Amniotic stem cell (primary cell): ENCODE results near the gene SFMBT2.
"Not testable (repeated sequence)": the region's sequence is repeated elsewhere in the genome, so short reads cannot be mapped to it uniquely, and the experiment has no call there.

Source experiments
- DNase-seq: peaks from one replicate; lab custom pipeline; 2025; lab: John Stamatoyannopoulos, UW

Gene SFMBT2

GRCh38 chr10:7320072-7320471, 90.8 kb downstream of the SFMBT2 start:
- no peak for DNase-seq

- no peak for DNase-seq
Observed at GRCh38 chr10:7319632-7320031, 91.2 kb downstream of the SFMBT2 start.

- DNase-seq = no peak
Observed at GRCh38 chr10:7318836-7319235, 92.0 kb downstream of the SFMBT2 start.

GRCh38 chr10:7317786-7318446, 92.9 kb downstream of the SFMBT2 start:
- DNase-seq = no peak

- DNase-seq = no peak
Observed at GRCh38 chr10:7316839-7317238, 94.0 kb downstream of the SFMBT2 start.

- DNase-seq = no peak
Observed at GRCh38 chr10:7315906-7316305, 94.9 kb downstream of the SFMBT2 start.

- DNase-seq = no peak
Observed at GRCh38 chr10:7314170-7314569, 96.7 kb downstream of the SFMBT2 start.

- DNase-seq = no peak
Observed at GRCh38 chr10:7312488-7312857, 98.4 kb downstream of the SFMBT2 start.

- DNase-seq = not testable (repeated sequence)
Observed at GRCh38 chr10:7311850-7312487, 98.9 kb downstream of the SFMBT2 start.

GRCh38 chr10:7311218-7311849, 99.5 kb downstream of the SFMBT2 start:
- no peak for DNase-seq

- no peak for DNase-seq
Observed at GRCh38 chr10:7310076-7310475, 100.8 kb downstream of the SFMBT2 start.

GRCh38 chr10:7308826-7309225, 102.0 kb downstream of the SFMBT2 start:
- DNase-seq = no peak

GRCh38 chr10:7306616-7307015, 104.2 kb downstream of the SFMBT2 start:
- no peak for DNase-seq

GRCh38 chr10:7306147-7306546, 104.7 kb downstream of the SFMBT2 start:
- DNase-seq = no peak

GRCh38 chr10:7305053-7305452, 105.8 kb downstream of the SFMBT2 start:
- no peak for DNase-seq

GRCh38 chr10:7304110-7304509, 106.7 kb downstream of the SFMBT2 start:
- no peak for DNase-seq

- no peak for DNase-seq
Observed at GRCh38 chr10:7302930-7303557, 107.8 kb downstream of the SFMBT2 start.

GRCh38 chr10:7302392-7302906, 108.4 kb downstream of the SFMBT2 start:
- no peak for DNase-seq

GRCh38 chr10:7301006-7301778, 109.6 kb downstream of the SFMBT2 start:
- no peak for DNase-seq

GRCh38 chr10:7300384-7300971, 110.4 kb downstream of the SFMBT2 start:
- DNase-seq = no peak

GRCh38 chr10:7299601-7300325, 111.1 kb downstream of the SFMBT2 start:
- not testable (repeated sequence) for DNase-seq
